ENCODE data around the gene SOX8.

SOX8 gene

GRCh38 chr16:974611-975261, 6.8 kb upstream of the SOX8 start:
- DNase-seq: no peak

- no peak for DNase-seq
Observed at GRCh38 chr16:975291-975690, 6.3 kb upstream of the SOX8 start.

GRCh38 chr16:976389-976931, 5.1 kb upstream of the SOX8 start:
- DNase-seq: no peak

GRCh38 chr16:977081-977701, 4.4 kb upstream of the SOX8 start:
- DNase-seq: no peak

GRCh38 chr16:977896-978295, 3.7 kb upstream of the SOX8 start:
- no peak for DNase-seq

- no peak for DNase-seq
Observed at GRCh38 chr16:978403-978802, 3.2 kb upstream of the SOX8 start.

- DNase-seq: no peak
Observed at GRCh38 chr16:979147-979546, 2.4 kb upstream of the SOX8 start.

- no peak for DNase-seq
Observed at GRCh38 chr16:979859-980594, 1.5 kb upstream of the SOX8 start.

- DNase-seq: no peak
Observed at GRCh38 chr16:980595-980854, 1.0 kb upstream of the SOX8 start.

- DNase-seq: no peak
Observed at GRCh38 chr16:982145-983043, 824 bp downstream of the SOX8 start.

GRCh38 chr16:983044-984030, 1.8 kb downstream of the SOX8 start:
- no peak for DNase-seq

- no peak for DNase-seq
Observed at GRCh38 chr16:984121-984694, 2.6 kb downstream of the SOX8 start.

- no peak for DNase-seq
Observed at GRCh38 chr16:984736-985636, 3.4 kb downstream of the SOX8 start.

GRCh38 chr16:985646-986400, 4.3 kb downstream of the SOX8 start:
- no peak for DNase-seq

- DNase-seq: no peak
Observed at GRCh38 chr16:986411-986810, 4.8 kb downstream of the SOX8 start.

- no peak for DNase-seq
Observed at GRCh38 chr16:986925-987582, 5.5 kb downstream of the SOX8 start.

GRCh38 chr16:987906-988305, 6.3 kb downstream of the SOX8 start:
- no peak for DNase-seq

- DNase-seq: no peak
Observed at GRCh38 chr16:988471-989353, 7.1 kb downstream of the SOX8 start.

All from NCI-H1092 (cell line).